HG03196 (cell line): Measurements from ENCODE around the gene DSCAML1.

ENCODE experiments used
- ATAC-seq: cut with Tn5 transposase; IDR thresholded peaks from one replicate; pipeline ENCODE4 v1.9.1; 2021; ENCODE audit not compliant: unreplicated experiment

Gene DSCAML1

GRCh38 chr11:117532568-117532967, 264.4 kb downstream of the DSCAML1 start:
- ATAC-seq = no peak

DNA sequence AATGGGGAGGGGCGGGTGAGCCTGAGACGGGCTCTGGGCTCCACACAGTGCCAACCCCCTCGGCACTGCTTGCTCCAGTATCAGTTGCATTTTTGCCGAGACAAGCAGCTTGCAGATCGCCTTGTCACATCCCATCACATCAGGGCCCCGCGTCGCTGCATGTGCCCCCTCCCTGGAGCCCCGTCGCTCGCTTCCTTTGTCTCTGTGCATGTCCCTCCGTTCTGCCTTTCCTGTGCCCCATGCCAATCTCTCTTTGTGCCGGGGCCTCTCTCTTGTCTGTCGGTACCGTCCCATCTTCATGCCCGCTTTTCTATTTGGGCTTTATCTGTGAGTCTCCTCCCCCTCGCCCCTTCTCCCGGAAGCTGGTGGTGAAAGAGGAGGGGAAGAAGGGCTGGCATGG, 267.2 kb downstream of the DSCAML1 start:
- ATAC-seq = no peak

GRCh38 chr11:117528097-117528721, 268.8 kb downstream of the DSCAML1 start:
- ATAC-seq = no peak

DNA sequence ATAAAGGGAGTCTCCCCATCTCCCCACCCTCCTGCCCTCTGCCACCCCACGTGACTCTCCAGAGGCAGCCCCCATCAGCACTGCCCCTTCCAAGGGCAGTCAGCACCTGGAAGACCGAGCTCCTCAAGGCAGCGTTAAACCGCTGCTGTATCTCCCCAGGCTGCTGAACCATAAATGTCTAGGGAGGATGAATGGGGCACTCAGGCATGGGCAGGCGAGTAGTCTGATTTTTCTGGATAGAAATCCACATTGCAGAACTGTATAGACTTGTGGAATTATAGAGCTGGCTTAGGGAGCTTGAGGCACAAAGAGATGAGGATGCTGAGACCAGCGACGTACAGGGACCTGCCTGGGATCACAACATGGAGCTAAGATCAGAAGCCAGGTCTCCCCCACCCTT, 269.7 kb downstream of the DSCAML1 start:
- ATAC-seq = no peak

GRCh38 chr11:117525866-117526542, 271.0 kb downstream of the DSCAML1 start:
- ATAC-seq = no peak

DNA sequence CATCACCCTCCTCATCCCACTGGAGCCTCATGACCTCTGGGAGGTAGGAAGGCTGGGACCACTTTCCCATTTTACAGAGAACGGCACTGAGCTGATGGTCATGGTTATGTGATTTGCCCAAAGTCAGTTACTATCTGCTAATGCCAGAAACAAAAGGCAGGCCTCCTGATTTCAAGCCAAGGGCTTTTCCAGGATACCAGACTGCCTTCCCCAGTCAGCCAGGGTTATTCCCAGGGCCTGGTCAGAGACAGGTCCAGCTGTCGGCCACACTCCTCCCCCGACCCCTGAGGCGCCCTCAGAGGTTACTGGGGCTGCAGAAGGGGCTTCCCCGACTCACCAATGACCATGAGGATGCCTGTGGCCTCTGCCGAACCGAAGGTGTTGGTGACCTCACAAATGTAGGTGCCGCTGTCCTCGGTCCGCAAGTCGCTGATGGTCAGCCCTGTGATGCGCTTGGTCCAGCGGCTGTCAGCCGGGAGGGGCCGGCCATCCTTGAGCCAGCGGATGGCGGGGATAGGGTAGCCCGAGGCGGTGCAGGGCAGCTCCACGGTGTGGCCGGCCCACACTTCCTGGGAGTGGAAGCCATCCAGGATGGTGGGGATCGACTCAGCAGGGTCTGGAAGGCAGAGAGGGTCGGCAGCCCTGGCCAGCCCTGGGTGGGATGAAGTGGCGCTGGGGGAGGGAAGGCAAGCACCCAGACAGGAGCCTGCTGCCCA, 272.4 kb downstream of the DSCAML1 start:
- no peak for ATAC-seq

DNA sequence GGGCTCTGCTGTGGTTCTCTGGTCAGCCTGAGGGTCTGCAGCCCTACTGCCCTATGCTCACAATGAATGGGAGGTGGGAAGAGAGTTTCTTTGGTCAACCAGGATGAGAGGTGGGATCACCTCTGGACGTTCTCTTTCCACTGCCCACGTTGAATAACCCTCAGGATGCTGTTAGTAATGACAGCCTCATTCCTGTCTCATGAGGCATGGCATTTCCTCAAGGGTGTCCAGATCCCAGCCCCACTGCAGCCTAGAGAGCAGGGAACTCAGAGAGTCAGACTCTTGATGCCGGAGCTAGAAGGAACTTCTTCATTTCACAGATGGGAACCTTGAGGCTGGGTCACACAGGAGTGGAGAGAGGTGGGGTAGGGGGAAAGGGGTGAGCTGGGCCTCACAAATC, 273.3 kb downstream of the DSCAML1 start:
- no peak for ATAC-seq

DNA sequence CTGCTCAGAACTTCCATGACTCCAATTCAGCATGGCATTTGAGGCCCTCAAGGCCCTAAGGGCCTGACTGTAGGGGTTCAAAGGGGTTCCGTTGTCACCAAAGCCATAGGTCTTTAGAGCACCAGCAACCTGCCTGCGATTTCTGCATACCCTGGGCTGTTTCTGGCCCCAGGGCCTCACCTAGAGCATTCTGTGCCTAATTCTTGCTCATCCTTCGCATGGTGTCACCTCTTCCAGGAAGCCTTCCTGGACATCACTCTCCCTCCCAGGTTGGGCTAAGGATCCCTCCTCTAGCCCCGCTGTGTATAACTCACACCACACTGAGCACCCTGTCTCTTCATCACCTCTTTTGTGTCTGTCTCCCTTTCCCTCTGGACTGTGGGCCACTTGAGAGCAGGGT, 275.0 kb downstream of the DSCAML1 start:
- ATAC-seq = no peak

GRCh38 chr11:117520966-117521365, 276.1 kb downstream of the DSCAML1 start:
- no peak for ATAC-seq

DNA sequence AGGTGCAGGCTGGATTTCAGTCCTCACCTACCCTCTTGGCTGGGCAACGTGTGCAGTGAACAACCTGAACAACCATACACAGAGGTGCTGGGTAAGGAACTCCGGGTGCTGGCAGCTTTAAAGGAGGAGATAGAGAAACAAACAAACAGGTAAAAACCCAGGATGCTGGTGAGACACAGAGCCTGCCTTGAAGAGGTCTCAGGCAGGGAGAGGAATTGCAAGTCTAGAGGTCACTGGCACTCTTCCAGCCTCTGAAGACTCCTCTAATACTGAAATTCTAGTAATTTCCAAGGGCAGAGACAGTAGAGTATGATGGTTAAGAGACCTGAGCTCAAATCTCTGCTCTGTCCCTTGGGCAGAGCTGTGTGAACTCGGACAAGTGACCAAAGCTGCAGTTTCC, 276.8 kb downstream of the DSCAML1 start:
- no peak for ATAC-seq

DNA sequence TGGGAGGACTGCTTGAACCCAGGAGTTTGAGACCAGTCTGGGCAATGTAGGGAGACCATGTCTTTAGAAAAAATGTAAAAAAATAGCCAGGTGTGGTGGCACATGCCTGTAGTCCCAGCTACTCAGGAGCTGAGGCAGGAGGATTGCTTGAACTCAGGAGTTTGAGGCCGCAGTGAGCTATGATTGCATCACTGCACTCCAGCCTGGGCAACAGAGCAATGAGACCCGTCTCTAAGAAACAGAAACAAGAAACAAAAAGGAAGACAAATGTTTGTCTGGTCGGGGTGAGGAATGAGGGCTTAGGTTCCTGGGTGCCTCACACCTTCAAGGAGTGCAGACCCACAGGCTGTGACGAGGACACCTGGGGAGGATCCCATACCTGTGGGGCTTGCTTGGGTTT, 277.4 kb downstream of the DSCAML1 start:
- no peak for ATAC-seq

- ATAC-seq = no peak
Observed at GRCh38 chr11:117519170-117519569, 277.8 kb downstream of the DSCAML1 start.

DNA sequence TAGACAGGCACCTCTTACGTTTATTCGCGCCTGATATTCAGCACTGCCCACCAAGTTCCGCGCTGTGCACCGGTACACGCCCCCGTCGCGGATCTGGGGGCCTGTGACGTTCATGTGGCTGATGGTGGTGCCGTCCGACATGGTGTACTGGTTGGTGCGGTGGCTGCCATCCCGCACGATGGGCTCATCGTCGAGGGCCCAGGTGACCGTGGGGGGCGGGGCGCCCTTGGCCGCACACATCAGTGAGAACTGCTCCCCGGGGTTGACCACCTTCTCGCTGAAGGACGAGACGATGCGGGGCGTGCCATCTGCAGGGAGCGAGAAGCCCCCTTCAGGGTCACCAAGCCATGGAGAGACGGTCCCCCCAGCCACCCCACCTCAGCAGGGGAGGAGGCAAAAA, 278.6 kb downstream of the DSCAML1 start:
- no peak for ATAC-seq

DNA sequence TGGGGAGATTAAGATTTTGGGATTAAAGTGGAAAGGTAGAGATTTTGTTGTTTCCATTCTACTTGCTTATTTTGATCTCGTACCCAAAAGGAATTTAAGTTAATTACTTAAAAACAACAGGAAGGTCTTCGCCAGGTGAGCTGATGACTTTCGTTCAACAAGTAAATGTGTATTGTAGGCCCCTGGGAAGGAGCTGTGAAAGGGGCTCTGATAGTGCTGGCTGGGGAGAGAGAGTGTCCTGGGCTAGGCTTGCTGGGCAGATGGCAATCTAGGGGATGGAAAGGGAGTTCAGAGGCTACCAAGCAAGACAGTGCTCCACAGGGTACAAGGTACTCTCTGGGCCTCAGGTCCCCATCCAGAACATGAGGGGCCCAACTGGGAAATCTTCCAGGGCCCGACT, 279.9 kb downstream of the DSCAML1 start:
- no peak for ATAC-seq

DNA sequence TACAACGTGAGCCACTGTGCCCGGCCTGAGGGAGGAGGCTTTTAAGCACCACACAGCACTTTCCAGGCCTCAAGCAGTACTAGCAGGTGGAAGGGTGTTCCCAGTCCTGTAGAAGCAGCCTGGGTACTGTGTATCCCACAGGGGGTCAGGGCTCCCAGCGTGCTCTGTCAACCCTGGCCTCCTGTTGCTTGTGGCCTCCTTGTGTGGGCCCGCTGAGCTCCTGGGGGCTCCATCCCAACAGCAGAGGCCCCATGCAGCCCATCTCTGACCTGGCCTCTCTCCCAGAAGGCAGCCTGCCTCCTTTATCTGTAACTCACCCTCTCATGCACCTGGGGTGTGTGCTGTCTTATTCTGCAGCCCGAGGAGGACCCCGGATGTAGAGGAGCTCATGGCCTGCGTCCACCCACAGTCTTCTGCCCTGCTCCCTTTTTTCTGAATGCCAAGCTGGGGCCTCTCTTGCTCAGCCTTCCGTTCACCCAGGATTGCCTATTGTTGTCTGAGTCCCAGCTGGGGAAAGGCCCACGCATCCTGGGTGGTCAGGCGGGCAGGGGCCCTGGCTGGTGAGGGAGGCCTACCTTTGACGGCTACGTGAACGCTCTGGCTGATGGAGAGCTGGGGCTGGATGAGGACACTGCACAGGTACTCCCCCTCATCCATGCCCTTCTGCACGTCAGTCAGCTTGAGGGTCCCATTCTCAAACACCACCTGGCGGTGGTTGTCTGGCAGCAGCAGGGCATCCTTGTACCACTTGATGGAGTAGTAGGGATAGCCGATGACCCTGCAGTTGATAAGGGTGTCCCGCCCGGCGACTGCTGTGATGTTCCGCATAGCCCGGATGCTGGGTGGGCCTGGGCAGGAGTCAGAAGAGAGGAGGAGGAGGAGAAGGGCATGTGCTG, 280.9 kb downstream of the DSCAML1 start:
- no peak for ATAC-seq

DNA sequence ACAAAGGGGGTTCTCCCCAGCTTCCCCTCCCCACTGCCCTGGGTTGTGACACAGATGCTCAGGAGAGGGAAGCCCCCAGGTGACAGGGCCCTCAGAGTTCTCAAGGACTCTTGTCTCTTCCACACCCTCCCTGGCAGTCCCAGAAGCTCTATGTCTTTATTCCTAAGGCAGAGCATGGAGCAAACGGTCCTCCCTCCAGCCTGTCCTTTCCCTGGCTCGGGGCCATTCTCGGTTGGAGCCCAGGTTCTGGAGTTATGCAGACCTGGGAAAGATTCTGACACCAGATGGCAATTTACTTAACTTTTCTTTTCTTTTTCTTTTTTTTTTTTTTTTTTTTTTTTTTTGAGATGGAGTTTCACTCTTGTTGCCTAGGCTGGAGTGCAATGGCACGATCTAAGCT, 282.8 kb downstream of the DSCAML1 start:
- no peak for ATAC-seq

DNA sequence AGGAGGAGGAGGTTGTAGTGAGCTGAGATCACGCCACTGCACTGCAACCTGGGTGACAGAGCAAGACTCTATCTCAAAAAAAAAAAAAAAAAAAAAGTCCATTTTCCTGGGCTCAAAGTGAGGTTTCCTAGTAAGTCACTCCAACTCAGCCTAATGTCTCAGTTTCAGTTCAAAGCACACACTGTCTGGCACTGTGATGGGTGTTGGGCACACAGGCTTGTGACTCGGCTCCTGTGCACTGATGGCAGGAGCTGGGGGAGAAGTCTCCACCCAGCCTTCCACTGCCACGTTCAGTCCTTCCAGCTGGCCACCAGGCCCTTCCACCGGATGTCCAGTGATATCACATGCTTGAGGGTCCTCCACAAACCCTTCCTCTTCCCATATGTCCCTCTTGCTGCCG, 283.4 kb downstream of the DSCAML1 start:
- ATAC-seq = no peak

- no peak for ATAC-seq
Observed at GRCh38 chr11:117511931-117512539, 285.0 kb downstream of the DSCAML1 start.

- no peak for ATAC-seq
Observed at GRCh38 chr11:117511483-117511930, 285.5 kb downstream of the DSCAML1 start.

DNA sequence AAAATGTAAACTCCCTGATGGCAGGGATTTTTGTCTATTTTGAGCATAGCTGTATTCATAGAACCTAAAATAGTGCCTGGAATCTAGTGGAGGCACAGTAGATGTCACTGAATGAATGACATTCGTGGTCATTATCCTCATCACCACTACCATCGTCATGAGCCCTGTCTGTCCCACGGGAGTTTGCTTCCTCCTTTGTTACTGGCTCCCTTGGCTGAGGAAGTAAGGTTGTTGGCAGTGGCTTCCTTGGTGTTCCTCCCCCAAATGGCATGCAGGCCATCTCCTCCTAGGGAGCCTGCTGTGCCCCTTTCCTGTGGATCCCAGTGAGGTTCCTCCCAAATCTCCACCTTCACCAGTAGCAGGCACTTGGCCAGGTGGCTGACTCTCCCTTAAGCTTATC, 286.4 kb downstream of the DSCAML1 start:
- no peak for ATAC-seq

DNA sequence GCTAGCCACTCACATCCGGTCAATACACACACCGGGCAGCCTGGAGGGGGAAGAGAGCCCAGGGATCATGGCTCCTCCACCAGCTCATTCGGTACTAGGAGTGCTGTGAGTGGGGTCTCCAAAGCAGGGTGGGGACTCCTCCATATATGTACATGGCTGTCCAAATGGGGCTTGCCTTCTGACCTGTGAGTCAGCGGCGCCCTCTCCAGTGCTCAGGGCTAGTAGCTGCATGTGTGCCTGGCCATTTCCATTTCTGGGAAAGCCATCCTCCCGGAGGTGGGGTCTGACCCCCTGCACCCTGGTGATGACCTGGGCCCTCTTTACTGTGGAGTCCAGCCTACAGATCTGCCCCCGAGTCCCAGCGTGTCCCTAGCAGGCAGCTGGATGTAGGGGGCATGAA, 287.5 kb downstream of the DSCAML1 start:
- ATAC-seq = no peak
